PC-9 (cell line): ENCODE results near the gene SHISA9.

Source experiments
- EZH2 ChIP-seq: fragments of 200-600 bp; sonication (generic); IDR thresholded peaks from 2 replicates; pipeline ENCODE4 v1.8.0; 2017; ENCODE audit warnings: antibody characterized with exemption, low read depth
- TF ChIP-seq, protein P1 (sequence below): fragments of 200-600 bp; sonication (generic); conservative IDR thresholded peaks from 2 replicates; pipeline ENCODE4 v1.6.1; 2017; ENCODE audit warnings: mixed run types, antibody characterized with exemption, mild to moderate bottlenecking, moderate library complexity

DNA sequence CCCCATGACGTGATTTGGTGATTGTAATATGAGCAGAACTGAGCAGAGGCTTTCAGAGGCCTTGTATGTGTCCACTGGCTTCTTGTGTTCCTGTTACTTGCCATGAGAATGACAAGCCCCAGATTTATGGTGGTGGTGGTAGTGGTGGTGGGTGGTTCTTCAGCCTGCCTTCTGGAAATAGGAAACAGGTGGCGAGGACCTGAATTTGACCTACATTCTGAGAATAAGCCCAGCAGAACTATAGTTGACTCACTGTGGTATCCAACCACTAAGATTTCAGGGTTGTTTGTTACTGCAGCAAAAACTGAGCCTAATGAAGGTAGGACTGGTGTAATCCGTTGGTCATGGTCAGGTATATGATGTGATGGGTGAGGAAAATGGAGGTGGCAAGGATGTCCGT lies 93.0 kb downstream of the SHISA9 start:
- TF ChIP-seq, protein P1, sequence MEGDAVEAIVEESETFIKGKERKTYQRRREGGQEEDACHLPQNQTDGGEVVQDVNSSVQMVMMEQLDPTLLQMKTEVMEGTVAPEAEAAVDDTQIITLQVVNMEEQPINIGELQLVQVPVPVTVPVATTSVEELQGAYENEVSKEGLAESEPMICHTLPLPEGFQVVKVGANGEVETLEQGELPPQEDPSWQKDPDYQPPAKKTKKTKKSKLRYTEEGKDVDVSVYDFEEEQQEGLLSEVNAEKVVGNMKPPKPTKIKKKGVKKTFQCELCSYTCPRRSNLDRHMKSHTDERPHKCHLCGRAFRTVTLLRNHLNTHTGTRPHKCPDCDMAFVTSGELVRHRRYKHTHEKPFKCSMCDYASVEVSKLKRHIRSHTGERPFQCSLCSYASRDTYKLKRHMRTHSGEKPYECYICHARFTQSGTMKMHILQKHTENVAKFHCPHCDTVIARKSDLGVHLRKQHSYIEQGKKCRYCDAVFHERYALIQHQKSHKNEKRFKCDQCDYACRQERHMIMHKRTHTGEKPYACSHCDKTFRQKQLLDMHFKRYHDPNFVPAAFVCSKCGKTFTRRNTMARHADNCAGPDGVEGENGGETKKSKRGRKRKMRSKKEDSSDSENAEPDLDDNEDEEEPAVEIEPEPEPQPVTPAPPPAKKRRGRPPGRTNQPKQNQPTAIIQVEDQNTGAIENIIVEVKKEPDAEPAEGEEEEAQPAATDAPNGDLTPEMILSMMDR: no peak
- TF ChIP-seq EZH2: no peak
